Lung (tissue), 12 donors: ENCODE data around the gene SERTAD2. TPM values are rescaled to one million over a fixed set of nuclear protein-coding genes. Genes with fewer than 3 reads are reported as not detected.

ENCODE experiments used
- ATAC-seq: fragments of 200-7000 bp; cut with Tn5 transposase; one replicate; pipeline ENCODE4 v1.9.1; 2020; ENCODE audit warnings: moderate number of reproducible peaks; ENCODE audit not compliant: insufficient read depth, low FRiP score
- DNase-seq, 3 donors: peaks; one replicate each; pipeline ENCODE4 v3.0.0-alpha.2; 2013 to 2017
- H3K27ac ChIP-seq, 2 donors: one replicate each; pipeline ENCODE4 v1.5.1; 2013; ENCODE audit warnings: mild to moderate bottlenecking in 2 of 2, moderate library complexity in 2 of 2, control low read depth in 1 of 2, inconsistent platforms in 1 of 2, low read depth in 1 of 2, low read length in 1 of 2
- H3K27me3 ChIP-seq, 3 donors: one replicate each; pipeline ENCODE4 v1.5.1; 2013; ENCODE audit warnings: low read length in 2 of 3; ENCODE audit not compliant: control insufficient read depth in 3 of 3, insufficient read depth in 3 of 3
- H3K36me3 ChIP-seq, 4 donors: one replicate each; pipeline ENCODE4 v1.5.1; 2013; ENCODE audit warnings: low read length in 4 of 4, mild to moderate bottlenecking in 1 of 4, moderate library complexity in 1 of 4; ENCODE audit not compliant: control insufficient read depth in 4 of 4, insufficient read depth in 4 of 4
- H3K4me1 ChIP-seq, 5 donors: one replicate each; pipeline ENCODE4 v1.5.1; 2013; ENCODE audit warnings: low read length in 5 of 5, mild to moderate bottlenecking in 2 of 5, moderate library complexity in 1 of 5; ENCODE audit not compliant: control insufficient read depth in 5 of 5, insufficient read depth in 5 of 5
- H3K4me3 ChIP-seq: one replicate; pipeline ENCODE4 v1.5.1; 2013; ENCODE audit warnings: mild to moderate bottlenecking, control low read depth, moderate library complexity
- H3K9ac ChIP-seq, 2 donors: one replicate each; pipeline ENCODE4 v1.5.1; 2013; ENCODE audit warnings: low read length in 2 of 2, control low read depth in 1 of 2; ENCODE audit not compliant: insufficient read depth in 1 of 2
- H3K9me3 ChIP-seq, 4 donors: one replicate each; pipeline ENCODE4 v1.5.1; 2013; ENCODE audit warnings: low read length in 3 of 4, mild to moderate bottlenecking in 1 of 4, moderate library complexity in 1 of 4; ENCODE audit not compliant: control insufficient read depth in 4 of 4, insufficient read depth in 3 of 4
- CTCF ChIP-seq: IDR thresholded peaks from 2 replicates; pipeline ENCODE4 v1.5.1; 2012; ENCODE audit warnings: mild to moderate bottlenecking; ENCODE audit errors: control extremely low read depth, extremely low read depth
- WGBS, 2 donors: extraction: QIAGEN DNeasy Blood & Tissue Kit; methylation state at CpG; one replicate each; pipeline ENCODE4 v1.1.7; 2013; 5-methylcytosine and 5-hydroxymethylcytosine counted together
- polyA plus RNA-seq, 2 donors: library from polyadenylated mRNA; stranded (reverse); fragments of 200-250 nt; gene quantifications; one replicate each; pipeline ENCODE4 v1.2.1, GENCODE V29; 2013
- total RNA-seq, 2 donors: library from RNA; depleted of rRNA in 1 of 2; stranded (reverse); fragments of >200 nt in 1 of 2; gene quantifications; one replicate each; pipeline ENCODE4 v1.2.1, GENCODE V29; 2014 to 2021
- donor health status: control.
- donor health status: control.
- donor health status: Bipolar disorder and iron deficiency.
- donor health status: healthy.
- donor health status: DM: yes; HTN: yes; CAD: no.

The SERTAD2 gene
- total and polyA plus RNA-seq, 4 donors: 7.9 to 26.7 (median 15.4) TPM

- Histone ChIP-seq H3K9me3 (no peaks in the 10 kb centered on the region), H3K9ac (peak overlapping the region in 1 of 2 donors; percentile 14), H3K4me3 (no peak overlapping the region), H3K4me1 (peaks cover 0 to 60% (median 12%) of the 10 kb centered on the region in 5 donors), H3K36me3 (no peaks in the 10 kb centered on the region), H3K27ac (no peak overlapping the region), H3K27me3 (no peaks in the 10 kb centered on the region)
- no peak for TF ChIP-seq CTCF
- DNase-seq (no peak), ATAC-seq (no peak)
- 85 to 86% methylated on average over 6 of the region's 6 CpGs for WGBS, 2 donors
Observed at GRCh38 chr2:64649013-64649484, 4.7 kb downstream of the SERTAD2 start.

- H3K9ac ChIP-seq: no peak overlapping the region
- peaks cover 4 to 62% (median 15%) of the 10 kb centered on the region in 5 donors for H3K4me1 ChIP-seq
- peak; percentile 90 for TF ChIP-seq CTCF
- H3K36me3 ChIP-seq: peaks cover 0 to 2% (median 1%) of the 10 kb centered on the region in 4 donors
- H3K4me3 ChIP-seq: no peak overlapping the region
- ATAC-seq (no peak), DNase-seq (peak; percentile 84 to 87 (median 87))
- H3K27me3 ChIP-seq: no peaks in the 10 kb centered on the region
- WGBS, 2 donors: 13 to 14% methylated on average over 9 of the region's 9 CpGs
- H3K9me3 ChIP-seq: no peaks in the 10 kb centered on the region
- H3K27ac ChIP-seq: no peak overlapping the region
Observed at GRCh38 chr2:64646007-64646880, 7.5 kb downstream of the SERTAD2 start.

DNA sequence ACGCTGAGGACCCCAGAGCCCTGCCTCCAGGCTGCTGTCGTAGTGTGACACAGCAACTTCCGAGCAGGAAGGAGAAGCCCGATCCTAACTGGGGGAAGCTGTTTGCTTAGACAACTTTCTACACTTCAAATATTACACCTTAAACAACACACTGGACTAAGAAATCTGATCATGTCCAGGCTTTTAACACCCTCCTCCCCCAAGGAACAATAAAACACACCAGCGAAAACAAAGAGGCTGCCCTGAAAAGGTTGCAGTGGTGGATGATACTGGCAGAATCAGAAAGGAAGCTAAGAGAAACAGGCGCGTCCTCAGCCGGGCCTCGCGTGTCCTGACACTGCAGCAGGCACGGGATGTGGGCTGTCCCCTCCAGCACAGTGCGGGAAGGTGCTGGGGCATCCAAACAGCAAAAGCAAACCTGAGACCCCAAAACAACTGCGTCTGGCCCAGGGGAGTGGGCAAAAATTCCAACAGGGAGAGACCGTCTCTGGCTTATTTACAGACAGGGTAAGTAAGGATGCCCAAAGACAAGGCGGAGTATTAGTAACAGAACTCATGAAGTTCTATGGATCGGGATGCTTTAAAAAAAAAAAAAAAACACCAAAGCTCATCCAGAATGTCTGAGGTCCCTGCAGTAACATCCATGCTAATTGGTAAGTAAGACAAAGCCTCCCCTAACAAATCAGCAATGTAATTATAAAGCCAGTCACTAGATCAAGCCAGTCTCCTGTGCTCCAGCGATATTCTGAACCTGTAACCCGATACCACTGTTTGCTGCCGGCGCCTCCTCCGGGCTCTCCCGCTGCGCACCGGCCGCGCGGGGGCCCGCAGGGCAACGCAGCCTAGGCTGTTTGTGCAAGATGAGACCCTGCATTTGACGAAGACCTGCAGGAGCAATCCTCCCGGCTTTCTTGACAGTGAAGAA, 9.0 kb downstream of the SERTAD2 start:
- Histone ChIP-seq H3K9ac (peak overlapping the region; percentile 63 to 91), H3K27me3 (no peaks in the 10 kb centered on the region), H3K4me3 (no peak overlapping the region), H3K4me1 (peaks cover 6 to 63% (median 17%) of the 10 kb centered on the region in 5 donors), H3K9me3 (no peaks in the 10 kb centered on the region), H3K27ac (peak overlapping the region; percentile 85 to 90), H3K36me3 (peaks cover 0 to 2% (median 1%) of the 10 kb centered on the region in 4 donors)
- 1 to 3% methylated on average over 31 of the region's 31 CpGs for WGBS, 2 donors
- ATAC-seq (peak; percentile 78), DNase-seq (peak; percentile 93 to 96 (median 96))
- TF ChIP-seq CTCF: no peak
